A549 (cell line): Measurements from ENCODE around the gene GSDMA. TPM values are rescaled to one million over a fixed set of nuclear protein-coding genes. Genes with fewer than 3 reads are reported as not detected.

Source experiments
- ATAC-seq, 2 experiments: fragments of 200-7000 bp in 1 of 2; fragments of >200 bp in 1 of 2; cut with Nextera tagmentation in 1 of 2; cut with Tn5 transposase in 1 of 2; 3 replicates each; pipeline versions ENCODE4 v1.8.0 to v1.9.1; 2018 to 2020; ENCODE audit warnings: mild to moderate bottlenecking in 1 of 2, moderate library complexity in 1 of 2
- CTCF ChIA-PET: fragments of 300-600 bp; sonication (Branson Sonifier 250); formaldehyde crosslinking; extraction: SDS; loops from one replicate; lab custom pipeline; 2021; ENCODE audit warnings: antibody characterized with exemption, inconsistent platforms; lab: Yijun Ruan, JAX
- POLR2A ChIA-PET: fragments of 350-600 bp; formaldehyde crosslinking; extraction: SDS; loops from one replicate; lab custom pipeline; 2021; ENCODE audit warnings: antibody characterized with exemption, inconsistent platforms; lab: Yijun Ruan, JAX
- DNase-seq, 2 experiments: peaks; one replicate each; pipeline versions ENCODE4 v3.0.0 to v3.0.0-alpha.2; 2011 to 2016; ENCODE audit warnings: low read depth in 1 of 2, low spot score in 1 of 2
- FAIRE-seq: peaks from 2 replicates; lab custom pipeline; 2011; peaks lifted over from hg19 to GRCh38; lab: Jason Lieb, UNC
- H3K27ac ChIP-seq, 2 experiments: fragments of >200 bp; sonication (Bioruptor Twin); formaldehyde crosslinking; 3 replicates each; pipeline ENCODE4 v1.5.1; 2016 to 2017
- H3K4me1 ChIP-seq: fragments of >200 bp; sonication (Bioruptor Twin); formaldehyde crosslinking; 3 replicates; pipeline ENCODE4 v1.6.1; 2016
- H3K4me2 ChIP-seq: fragments of >200 bp; sonication (Bioruptor Twin); formaldehyde crosslinking; 3 replicates; pipeline ENCODE4 v1.6.1; 2016
- H3K4me3 ChIP-seq: fragments of >200 bp; sonication (Bioruptor Twin); formaldehyde crosslinking; 3 replicates; pipeline ENCODE4 v1.5.1; 2016
- H3K9me3 ChIP-seq: fragments of >200 bp; sonication (Bioruptor Twin); formaldehyde crosslinking; 3 replicates; pipeline ENCODE4 v1.6.1; 2016
- CEBPB ChIP-seq, 2 experiments: fragments of >200 bp in 1 of 2; sonication (Bioruptor Twin) in 1 of 2; formaldehyde crosslinking in 1 of 2; IDR thresholded peaks; 2 replicates each; pipeline ENCODE4 v1.6.1; 2012 to 2016
- CHD2 ChIP-seq: fragments of 150-350 bp; IDR thresholded peaks from 2 replicates; pipeline ENCODE4 v1.6.1; 2014; ENCODE audit warnings: low read length; ENCODE audit not compliant: partially characterized antibody
- CHD4 ChIP-seq: fragments of 200-600 bp; sonication (generic); IDR thresholded peaks from 2 replicates; pipeline ENCODE4 v1.6.1; 2016; ENCODE audit warnings: antibody characterized with exemption, mild to moderate bottlenecking, borderline replicate concordance
- EHF ChIP-seq: fragments of 250-450 bp; sonication (Bioruptor Pico); IDR thresholded peaks from 2 replicates; pipeline ENCODE4 v1.5.0; 2020; ENCODE audit warnings: mild to moderate bottlenecking
- EP300 ChIP-seq, 2 experiments: fragments of >200 bp; sonication (Bioruptor Twin); formaldehyde crosslinking; IDR thresholded peaks; 2 replicates in 1 of 2; 3 replicates in 1 of 2; pipeline ENCODE4 v1.6.1; 2016 to 2017
- ESRRA ChIP-seq: fragments of 150-350 bp; IDR thresholded peaks from 2 replicates; pipeline ENCODE4 v1.6.1; 2014; ENCODE audit warnings: mild to moderate bottlenecking, low read length, borderline replicate concordance
- FOXS1 ChIP-seq: fragments of 250-450 bp; sonication (Bioruptor Pico); IDR thresholded peaks from 2 replicates; pipeline ENCODE4 v1.5.0; 2020; ENCODE audit warnings: mild to moderate bottlenecking, moderate library complexity
- HEYL ChIP-seq: fragments of 250-450 bp; sonication (Bioruptor Pico); IDR thresholded peaks from 2 replicates; pipeline ENCODE4 v1.8.0; 2021; ENCODE audit warnings: mild to moderate bottlenecking, moderate library complexity
- HOXB13 ChIP-seq: fragments of 250-450 bp; sonication (Bioruptor Pico); IDR thresholded peaks from 2 replicates; pipeline ENCODE4 v1.5.0; 2020; ENCODE audit warnings: low read depth, mild to moderate bottlenecking, moderate library complexity
- JUN ChIP-seq, 2 experiments: fragments of >200 bp; sonication (Bioruptor Twin); formaldehyde crosslinking; IDR thresholded peaks; 2 replicates in 1 of 2; 3 replicates in 1 of 2; pipeline ENCODE4 v1.6.1; 2016 to 2017
- JUNB ChIP-seq: fragments of >200 bp; sonication (Bioruptor Twin); formaldehyde crosslinking; IDR thresholded peaks from 2 replicates; pipeline ENCODE4 v1.6.1; 2016
- KDM1A ChIP-seq: fragments of 200-600 bp; sonication (generic); IDR thresholded peaks from 2 replicates; pipeline ENCODE4 v1.6.1; 2016; ENCODE audit warnings: low read depth, mild to moderate bottlenecking
- NR3C1 ChIP-seq: fragments of >200 bp; sonication (Bioruptor Twin); formaldehyde crosslinking; IDR thresholded peaks from 3 replicates; pipeline ENCODE4 v1.6.1; 2017
- RARB ChIP-seq: fragments of 250-450 bp; sonication (Bioruptor Pico); IDR thresholded peaks from 2 replicates; pipeline ENCODE4 v1.8.0; 2021; ENCODE audit warnings: mild to moderate bottlenecking, moderate library complexity
- ZFP36 ChIP-seq: fragments of 450-650 bp; IDR thresholded peaks from 2 replicates; pipeline ENCODE4 v1.6.1; 2014; ENCODE audit warnings: borderline replicate concordance; ENCODE audit not compliant: partially characterized antibody
- ZSCAN20 ChIP-seq: fragments of 250-450 bp; sonication (Bioruptor Pico); IDR thresholded peaks from 2 replicates; pipeline ENCODE4 v1.8.0; 2022; ENCODE audit warnings: mild to moderate bottlenecking, moderate library complexity
- WGBS: methylation state at CpG from one replicate; pipeline ENCODE4 v1.1.6; 2017; ENCODE audit errors: missing lambda C conversion rate; 5-methylcytosine and 5-hydroxymethylcytosine counted together
- polyA plus RNA-seq, 4 experiments: library from polyadenylated mRNA; depleted of rRNA in 3 of 4; stranded (reverse); fragments of >200 nt; fragmentation: RNase III in 1 of 4; extraction: RNeasy Plus Mini Kit Qiagen cat#74134 plus additional on column Dnase treatment in 1 of 4; gene quantifications; 2 replicates in 3 of 4; 3 replicates in 1 of 4; pipeline ENCODE4 v1.2.3, GENCODE V29; 2011 to 2017
- TF ChIP-seq, protein P1 (sequence below): IDR thresholded peaks from 2 replicates; pipeline ENCODE4 v1.6.1; 2012
- TF ChIP-seq, protein P2 (sequence below): IDR thresholded peaks from 2 replicates; pipeline ENCODE4 v1.6.1; 2012
- TF ChIP-seq, protein P3 (sequence below): fragments of 250-450 bp; sonication (Bioruptor Pico); IDR thresholded peaks from 2 replicates; pipeline ENCODE4 v1.5.0; 2020; ENCODE audit warnings: low read depth, mild to moderate bottlenecking, moderate library complexity
- TF ChIP-seq, protein P4 (sequence below): fragments of >200 bp; sonication (Bioruptor Twin); formaldehyde crosslinking; IDR thresholded peaks from 3 replicates; pipeline ENCODE4 v1.6.1; 2016
- TF ChIP-seq, protein P5 (sequence below): fragments of 150-350 bp; IDR thresholded peaks from 2 replicates; pipeline ENCODE4 v1.6.1; 2014; ENCODE audit warnings: low read depth, mild to moderate bottlenecking, low read length
- TF ChIP-seq, protein P6 (sequence below): fragments of >200 bp; sonication (Bioruptor Twin); formaldehyde crosslinking; IDR thresholded peaks from 2 replicates; pipeline ENCODE4 v1.6.1; 2016

Gene GSDMA
- polyA plus RNA-seq, 2 of the 4 experiments (the other 2 are of a cell fraction): not detected

DNA sequence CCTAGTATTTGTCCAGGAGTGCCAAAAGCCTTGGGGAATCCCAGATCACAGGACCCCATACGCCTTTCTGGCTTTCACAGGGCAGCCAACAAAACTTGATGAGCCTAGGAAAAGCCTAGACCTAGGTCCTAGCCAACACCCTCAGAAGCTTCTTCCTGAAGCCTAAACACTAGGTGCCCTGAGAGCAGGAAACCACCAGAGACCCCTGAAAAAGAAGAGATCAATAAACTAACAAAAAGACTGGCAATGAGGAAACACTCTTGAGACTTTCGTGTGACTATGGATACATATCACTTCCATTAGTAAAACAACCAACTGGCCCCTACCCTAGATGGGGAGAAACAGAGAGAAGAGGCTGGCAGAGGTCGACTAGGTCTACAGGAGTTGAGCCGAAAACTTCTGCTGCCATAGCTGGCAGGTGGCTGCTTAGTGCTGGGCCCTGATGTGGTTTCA lies 36.6 kb upstream of the GSDMA start:
- peak overlapping the region; percentile 85 for H3K4me2 ChIP-seq
- 77% methylated on average over 4 of the region's 4 CpGs for WGBS
- no peaks in the 10 kb centered on the region for H3K9me3 ChIP-seq
- POLR2A ChIA-PET: no interaction called here
- H3K4me3 ChIP-seq: peak overlapping the region; percentile 79
- ATAC-seq (no peak), FAIRE-seq (no peak), DNase-seq (no peak)
- H3K27ac ChIP-seq: peak overlapping the region in 1 of 2 experiments; percentile 93; a peak in 3 of 6 replicates
- peaks cover 41% of the 10 kb centered on the region for H3K4me1 ChIP-seq
- CTCF ChIA-PET: interaction anchor here (0.7 to 4.0 kb wide), 6 partner anchors 11 to 173 kb away, joined by 3 to 18 read pairs (median 4); partner anchors contain the start of gene PSMD3
- TF ChIP-seq EHF (CRISPR knock-in tag) (no peak), HEYL (no peak), NR3C1 (no peak)
- TF ChIP-seq, protein P1, sequence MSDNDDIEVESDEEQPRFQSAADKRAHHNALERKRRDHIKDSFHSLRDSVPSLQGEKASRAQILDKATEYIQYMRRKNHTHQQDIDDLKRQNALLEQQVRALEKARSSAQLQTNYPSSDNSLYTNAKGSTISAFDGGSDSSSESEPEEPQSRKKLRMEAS: no peak
- TF ChIP-seq, all 56 proteins: peak for 0

DNA sequence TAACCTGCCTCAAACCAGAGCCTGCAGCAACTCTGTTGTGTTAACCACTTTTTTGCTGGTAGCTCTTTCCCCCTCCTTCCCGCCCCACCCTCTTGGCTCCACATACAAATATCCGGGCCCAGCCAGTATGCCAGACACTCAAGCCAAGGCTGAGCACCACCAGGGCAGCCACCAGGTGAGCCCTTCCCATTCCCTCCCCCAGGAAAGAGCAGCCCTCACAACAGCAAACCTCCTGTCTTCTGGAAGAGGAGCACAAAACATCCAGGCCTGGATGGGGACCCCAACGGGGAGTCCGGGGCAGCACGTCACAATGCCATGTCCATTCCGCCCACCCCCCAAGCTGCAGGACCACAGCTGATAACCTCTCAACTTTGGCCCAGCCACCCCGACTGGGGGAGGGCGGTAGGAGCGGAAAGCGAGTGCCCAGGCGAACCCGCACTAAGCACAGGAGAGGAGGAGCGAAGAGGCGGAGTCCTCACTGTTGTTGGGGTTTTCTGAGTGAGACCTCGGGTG lies 36.2 kb upstream of the GSDMA start:
- ATAC-seq: peak; percentile 20 to 45; a peak in 4 of 6 replicates
- FAIRE-seq: no peak
- POLR2A ChIA-PET: interaction anchor here (1.0 kb wide), 1 partner anchor 26 kb away, joined by 7 read pairs; no protein-coding TSS in a partner anchor
- WGBS: 12% methylated on average over 14 of the region's 15 CpGs
- Histone ChIP-seq H3K27ac (peak overlapping the region; percentile 79 to 93), H3K4me2 (peak overlapping the region; percentile 85), H3K9me3 (no peaks in the 10 kb centered on the region), H3K4me3 (peak overlapping the region; percentile 79), H3K4me1 (peaks cover 41% of the 10 kb centered on the region)
- no peak for TF ChIP-seq FOXS1 (CRISPR knock-in tag)
- no peak for TF ChIP-seq RARB (CRISPR knock-in tag)
- TF ChIP-seq, protein P2, sequence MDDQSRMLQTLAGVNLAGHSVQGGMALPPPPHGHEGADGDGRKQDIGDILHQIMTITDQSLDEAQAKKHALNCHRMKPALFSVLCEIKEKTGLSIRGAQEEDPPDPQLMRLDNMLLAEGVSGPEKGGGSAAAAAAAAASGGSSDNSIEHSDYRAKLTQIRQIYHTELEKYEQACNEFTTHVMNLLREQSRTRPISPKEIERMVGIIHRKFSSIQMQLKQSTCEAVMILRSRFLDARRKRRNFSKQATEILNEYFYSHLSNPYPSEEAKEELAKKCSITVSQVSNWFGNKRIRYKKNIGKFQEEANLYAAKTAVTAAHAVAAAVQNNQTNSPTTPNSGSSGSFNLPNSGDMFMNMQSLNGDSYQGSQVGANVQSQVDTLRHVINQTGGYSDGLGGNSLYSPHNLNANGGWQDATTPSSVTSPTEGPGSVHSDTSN: no peak
- TF ChIP-seq KDM1A: no peak
- TF ChIP-seq, protein P3, sequence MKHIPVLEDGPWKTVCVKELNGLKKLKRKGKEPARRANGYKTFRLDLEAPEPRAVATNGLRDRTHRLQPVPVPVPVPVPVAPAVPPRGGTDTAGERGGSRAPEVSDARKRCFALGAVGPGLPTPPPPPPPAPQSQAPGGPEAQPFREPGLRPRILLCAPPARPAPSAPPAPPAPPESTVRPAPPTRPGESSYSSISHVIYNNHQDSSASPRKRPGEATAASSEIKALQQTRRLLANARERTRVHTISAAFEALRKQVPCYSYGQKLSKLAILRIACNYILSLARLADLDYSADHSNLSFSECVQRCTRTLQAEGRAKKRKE (CRISPR knock-in tag): no peak
- TF ChIP-seq CHD4: no peak
- no peak for TF ChIP-seq JUN (IDR thresholded peaks at IDR 0.05)
- no peak for TF ChIP-seq CHD2
- TF ChIP-seq, protein P4, sequence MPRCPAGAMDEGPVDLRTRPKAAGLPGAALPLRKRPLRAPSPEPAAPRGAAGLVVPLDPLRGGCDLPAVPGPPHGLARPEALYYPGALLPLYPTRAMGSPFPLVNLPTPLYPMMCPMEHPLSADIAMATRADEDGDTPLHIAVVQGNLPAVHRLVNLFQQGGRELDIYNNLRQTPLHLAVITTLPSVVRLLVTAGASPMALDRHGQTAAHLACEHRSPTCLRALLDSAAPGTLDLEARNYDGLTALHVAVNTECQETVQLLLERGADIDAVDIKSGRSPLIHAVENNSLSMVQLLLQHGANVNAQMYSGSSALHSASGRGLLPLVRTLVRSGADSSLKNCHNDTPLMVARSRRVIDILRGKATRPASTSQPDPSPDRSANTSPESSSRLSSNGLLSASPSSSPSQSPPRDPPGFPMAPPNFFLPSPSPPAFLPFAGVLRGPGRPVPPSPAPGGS: no peak
- TF ChIP-seq JUNB: no peak
- no peak for TF ChIP-seq CEBPB (IDR thresholded peaks at IDR 0.05)
- TF ChIP-seq ESRRA: no peak
- TF ChIP-seq HOXB13 (CRISPR knock-in tag): no peak
- no peak for TF ChIP-seq ZFP36
- TF ChIP-seq ZSCAN20 (CRISPR knock-in tag): no peak
- TF ChIP-seq, protein P1: no peak
- TF ChIP-seq, protein P5, sequence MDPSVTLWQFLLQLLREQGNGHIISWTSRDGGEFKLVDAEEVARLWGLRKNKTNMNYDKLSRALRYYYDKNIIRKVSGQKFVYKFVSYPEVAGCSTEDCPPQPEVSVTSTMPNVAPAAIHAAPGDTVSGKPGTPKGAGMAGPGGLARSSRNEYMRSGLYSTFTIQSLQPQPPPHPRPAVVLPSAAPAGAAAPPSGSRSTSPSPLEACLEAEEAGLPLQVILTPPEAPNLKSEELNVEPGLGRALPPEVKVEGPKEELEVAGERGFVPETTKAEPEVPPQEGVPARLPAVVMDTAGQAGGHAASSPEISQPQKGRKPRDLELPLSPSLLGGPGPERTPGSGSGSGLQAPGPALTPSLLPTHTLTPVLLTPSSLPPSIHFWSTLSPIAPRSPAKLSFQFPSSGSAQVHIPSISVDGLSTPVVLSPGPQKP: no peak
- TF ChIP-seq, protein P6, sequence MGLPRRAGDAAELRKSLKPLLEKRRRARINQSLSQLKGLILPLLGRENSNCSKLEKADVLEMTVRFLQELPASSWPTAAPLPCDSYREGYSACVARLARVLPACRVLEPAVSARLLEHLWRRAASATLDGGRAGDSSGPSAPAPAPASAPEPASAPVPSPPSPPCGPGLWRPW: no peak
- TF ChIP-seq EP300 (IDR thresholded peaks at IDR 0.05): no peak
- peak in 1 of 2 experiments; percentile 62 for DNase-seq
- CTCF ChIA-PET: interaction anchor here (0.7 to 4.0 kb wide), 4 partner anchors 12 to 173 kb away, joined by 3 to 18 read pairs (median 6); no protein-coding TSS in a partner anchor
